Hepatocyte (in vitro differentiated cells): ENCODE measurements around the gene SPSB1. TPM values are rescaled to one million over a fixed set of nuclear protein-coding genes. Genes with fewer than 3 reads are reported as not detected.
A peak's percentile ranks its signal among the peaks of the same experiment; 100 is the strongest.

Experiments
- DNase-seq: peaks from one replicate; pipeline ENCODE4 v3.0.0-alpha.2; 2016; ENCODE audit warnings: low spot score
- H2AFZ ChIP-seq: fragments of 200-600 bp; sonication (generic); 2 replicates; pipeline ENCODE4 v1.6.0; 2016; ENCODE audit warnings: antibody characterized with exemption, mild to moderate bottlenecking
- H3K27ac ChIP-seq: fragments of 200-600 bp; sonication (generic); 2 replicates; pipeline ENCODE4 v1.5.1; 2016; ENCODE audit warnings: mild to moderate bottlenecking
- H3K27me3 ChIP-seq: fragments of 200-600 bp; sonication (generic); 2 replicates; pipeline ENCODE4 v1.6.1; 2016
- H3K36me3 ChIP-seq: fragments of 200-600 bp; sonication (generic); replicated peaks from 2 replicates; pipeline ENCODE4 v1.5.1; 2016; ENCODE audit warnings: low read depth; ENCODE audit not compliant: insufficient read depth
- H3K4me1 ChIP-seq: fragments of 200-600 bp; sonication (generic); 2 replicates; pipeline ENCODE4 v1.5.1; 2016; ENCODE audit warnings: mild to moderate bottlenecking, moderate library complexity; ENCODE audit not compliant: insufficient read depth
- H3K4me2 ChIP-seq: fragments of 200-600 bp; sonication (generic); 2 replicates; pipeline ENCODE4 v1.6.0; 2016
- H3K4me3 ChIP-seq: fragments of 200-600 bp; sonication (generic); 2 replicates; pipeline ENCODE4 v1.5.1; 2016; ENCODE audit warnings: mild to moderate bottlenecking
- H3K79me2 ChIP-seq: fragments of 200-600 bp; sonication (generic); 2 replicates; pipeline ENCODE4 v1.6.0; 2017; ENCODE audit warnings: mild to moderate bottlenecking
- H3K9me2 ChIP-seq: fragments of 200-600 bp; sonication (generic); replicated peaks from 2 replicates; pipeline ENCODE4 v1.6.0; 2017; ENCODE audit warnings: mild to moderate bottlenecking; ENCODE audit not compliant: insufficient read depth
- H3K9me3 ChIP-seq: fragments of 200-600 bp; sonication (generic); 2 replicates; pipeline ENCODE4 v1.5.1; 2016; ENCODE audit warnings: low read depth, mild to moderate bottlenecking
- H4K20me1 ChIP-seq: fragments of 200-600 bp; sonication (generic); 2 replicates; pipeline ENCODE4 v1.6.0; 2016; ENCODE audit warnings: mild to moderate bottlenecking; ENCODE audit not compliant: insufficient read depth, poor library complexity, severe bottlenecking
- EZH2 ChIP-seq: fragments of 200-600 bp; sonication (generic); IDR thresholded peaks from 2 replicates; pipeline ENCODE4 v1.6.1; 2016; ENCODE audit warnings: antibody characterized with exemption, mild to moderate bottlenecking, borderline replicate concordance
- EZH2phosphoT487 ChIP-seq: fragments of 200-600 bp; sonication (generic); IDR thresholded peaks from one replicate; pipeline ENCODE4 v1.6.1; 2018; ENCODE audit warnings: antibody characterized with exemption, mild to moderate bottlenecking, low read depth, moderate library complexity; ENCODE audit not compliant: unreplicated experiment, severe bottlenecking
- WGBS: methylation state at CpG from one replicate; pipeline ENCODE4 v1.1.6; 2016; ENCODE audit warnings: low lambda C conversion rate; ENCODE audit errors: missing lambda C conversion rate; 5-methylcytosine and 5-hydroxymethylcytosine counted together
- polyA plus RNA-seq: library from polyadenylated mRNA; unstranded; fragments of >200 nt; fragmentation: Nextera tagmentation; extraction: Ambion mirVana; gene quantifications from 2 replicates; pipeline ENCODE4 v1.2.1, GENCODE V29; 2016
- total RNA-seq: library from RNA; depleted of rRNA; stranded (reverse); fragments of >200 nt; gene quantifications from 2 replicates; pipeline ENCODE4 v1.2.3, GENCODE V29; 2014
- TF ChIP-seq, protein P1 (sequence below): fragments of 200-600 bp; sonication (generic); IDR thresholded peaks from 2 replicates; pipeline ENCODE4 v1.5.1; 2016; ENCODE audit warnings: antibody characterized with exemption, mild to moderate bottlenecking; ENCODE audit not compliant: poor library complexity

Gene SPSB1
- total and polyA plus RNA-seq, 2 experiments from 2014 or later = 61.3 to 102 TPM

GRCh38 chr1:9326596-9326995, 33.9 kb downstream of the SPSB1 start:
- peaks cover 53% of the 10 kb centered on the region for H4K20me1 ChIP-seq
- H3K4me3 ChIP-seq = no peak overlapping the region
- H2AFZ ChIP-seq = no peak overlapping the region
- TF ChIP-seq, protein P1, sequence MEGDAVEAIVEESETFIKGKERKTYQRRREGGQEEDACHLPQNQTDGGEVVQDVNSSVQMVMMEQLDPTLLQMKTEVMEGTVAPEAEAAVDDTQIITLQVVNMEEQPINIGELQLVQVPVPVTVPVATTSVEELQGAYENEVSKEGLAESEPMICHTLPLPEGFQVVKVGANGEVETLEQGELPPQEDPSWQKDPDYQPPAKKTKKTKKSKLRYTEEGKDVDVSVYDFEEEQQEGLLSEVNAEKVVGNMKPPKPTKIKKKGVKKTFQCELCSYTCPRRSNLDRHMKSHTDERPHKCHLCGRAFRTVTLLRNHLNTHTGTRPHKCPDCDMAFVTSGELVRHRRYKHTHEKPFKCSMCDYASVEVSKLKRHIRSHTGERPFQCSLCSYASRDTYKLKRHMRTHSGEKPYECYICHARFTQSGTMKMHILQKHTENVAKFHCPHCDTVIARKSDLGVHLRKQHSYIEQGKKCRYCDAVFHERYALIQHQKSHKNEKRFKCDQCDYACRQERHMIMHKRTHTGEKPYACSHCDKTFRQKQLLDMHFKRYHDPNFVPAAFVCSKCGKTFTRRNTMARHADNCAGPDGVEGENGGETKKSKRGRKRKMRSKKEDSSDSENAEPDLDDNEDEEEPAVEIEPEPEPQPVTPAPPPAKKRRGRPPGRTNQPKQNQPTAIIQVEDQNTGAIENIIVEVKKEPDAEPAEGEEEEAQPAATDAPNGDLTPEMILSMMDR = no peak
- TF ChIP-seq EZH2phosphoT487 = no peak
- TF ChIP-seq EZH2 = no peak
- peaks cover 37% of the 10 kb centered on the region for H3K4me1 ChIP-seq
- 53% methylated on average over 9 of the region's 9 CpGs for WGBS
- peak overlapping the region; percentile 49 for H3K4me2 ChIP-seq
- H3K27ac ChIP-seq = peak overlapping the region; percentile 88
- no peaks in the 10 kb centered on the region for H3K36me3 ChIP-seq
- no peaks in the 10 kb centered on the region for H3K27me3 ChIP-seq
- DNase-seq = peak; percentile 66
- H3K79me2 ChIP-seq = peaks cover 94% of the 10 kb centered on the region
- H3K9me2 ChIP-seq = no peaks in the 10 kb centered on the region
- no peaks in the 10 kb centered on the region for H3K9me3 ChIP-seq

GRCh38 chr1:9328201-9328600, 35.5 kb downstream of the SPSB1 start:
- Histone ChIP-seq H4K20me1 (peaks cover 59% of the 10 kb centered on the region), H3K4me3 (no peak overlapping the region), H3K27me3 (no peaks in the 10 kb centered on the region), H3K27ac (no peak overlapping the region), H3K79me2 (peaks cover 94% of the 10 kb centered on the region), H3K36me3 (no peaks in the 10 kb centered on the region), H3K4me1 (peaks cover 33% of the 10 kb centered on the region), H2AFZ (no peak overlapping the region), H3K9me2 (no peaks in the 10 kb centered on the region), H3K9me3 (no peaks in the 10 kb centered on the region), H3K4me2 (no peak overlapping the region)
- DNase-seq = no peak
- TF ChIP-seq, protein P1 = no peak
- no peak for TF ChIP-seq EZH2phosphoT487
- TF ChIP-seq EZH2 = no peak
- WGBS = 90% methylated on average over 9 of the region's 9 CpGs

GRCh38 chr1:9328715-9329114, 36.0 kb downstream of the SPSB1 start:
- Histone ChIP-seq H4K20me1 (peaks cover 55% of the 10 kb centered on the region), H3K27ac (no peak overlapping the region), H2AFZ (no peak overlapping the region), H3K79me2 (peaks cover 94% of the 10 kb centered on the region), H3K9me2 (no peaks in the 10 kb centered on the region), H3K4me2 (no peak overlapping the region), H3K36me3 (no peaks in the 10 kb centered on the region), H3K4me1 (peaks cover 33% of the 10 kb centered on the region), H3K27me3 (no peaks in the 10 kb centered on the region), H3K4me3 (no peak overlapping the region), H3K9me3 (no peaks in the 10 kb centered on the region)
- WGBS = 91% methylated on average over 12 of the region's 12 CpGs
- TF ChIP-seq, protein P1 = no peak
- no peak for TF ChIP-seq EZH2phosphoT487
- no peak for TF ChIP-seq EZH2
- DNase-seq = no peak

DNA sequence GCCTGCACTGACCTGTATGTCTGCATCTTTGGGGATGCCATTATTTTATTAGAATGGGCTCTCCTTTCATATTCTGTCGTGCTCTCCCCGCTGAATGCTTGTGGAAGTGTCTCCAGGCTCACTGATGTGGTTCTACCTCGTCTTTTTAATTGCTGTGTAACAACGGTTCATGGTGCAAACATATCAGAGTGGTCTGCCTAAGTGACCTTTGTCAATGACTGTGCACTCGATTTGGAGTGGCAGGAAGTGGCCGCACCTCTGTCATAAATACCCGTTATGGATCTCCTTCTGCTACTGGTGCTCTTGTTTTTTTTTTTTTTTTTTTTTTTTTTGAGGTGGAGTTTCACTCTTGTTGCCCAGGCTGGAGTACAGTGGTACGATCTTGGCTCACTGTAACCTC, 38.3 kb downstream of the SPSB1 start:
- Histone ChIP-seq H3K4me3 (no peak overlapping the region), H3K36me3 (no peaks in the 10 kb centered on the region), H3K9me2 (no peaks in the 10 kb centered on the region), H2AFZ (no peak overlapping the region), H3K9me3 (no peaks in the 10 kb centered on the region), H3K27me3 (no peaks in the 10 kb centered on the region), H3K27ac (no peak overlapping the region), H3K4me2 (no peak overlapping the region), H3K79me2 (peaks cover 94% of the 10 kb centered on the region), H4K20me1 (peaks cover 61% of the 10 kb centered on the region), H3K4me1 (peaks cover 24% of the 10 kb centered on the region)
- TF ChIP-seq, protein P1 = no peak
- TF ChIP-seq EZH2phosphoT487 (no peak), EZH2 (no peak)
- 81% methylated on average over 8 of the region's 8 CpGs for WGBS
- no peak for DNase-seq
